HCT116 (cell line): ENCODE measurements around the gene LCNL1. TPM values are rescaled to one million over a fixed set of nuclear protein-coding genes. Genes with fewer than 3 reads are reported as not detected.

Experiments
- ATAC-seq: fragments of 200-7000 bp; cut with Tn5 transposase; 2 replicates; pipeline ENCODE4 v1.9.1; 2020; ENCODE audit warnings: mild to moderate bottlenecking, moderate library complexity
- BruUV-seq: library from RNA; stranded (reverse); fragments of 400-500 nt; replicated peaks from 2 replicates; lab custom pipeline; 2021; lab: Mats Ljungman, UMichigan
- CTCF ChIA-PET: fragments of 300-600 bp; sonication (Branson Sonifier 250); formaldehyde crosslinking; loops from one replicate; lab custom pipeline; 2021; ENCODE audit warnings: antibody characterized with exemption; lab: Charles Lee
- POLR2A ChIA-PET: fragments of 300-600, 350-600 bp; sonication (Branson Sonifier 250); formaldehyde crosslinking; loops from one replicate; lab custom pipeline; 2021; ENCODE audit warnings: antibody characterized with exemption; lab: Charles Lee
- RAD21 ChIA-PET, 2 experiments: fragments of 300-600 bp; sonication (Branson Sonifier 250); formaldehyde crosslinking; loops; one replicate each; lab custom pipeline; 2023; ENCODE audit warnings: low total read pairs in 2 of 2; ENCODE audit not compliant: uncharacterized antibody in 2 of 2, unreplicated experiment in 2 of 2, low non-redundant PET in 1 of 2; lab: Charles Lee
- DNase-seq: peaks from one replicate; pipeline ENCODE4 v3.0.0-alpha.2; 2010; ENCODE audit warnings: low read depth, low spot score
- H2AFZ ChIP-seq: fragments of 200-600 bp; shearing (Covaris generic), sonication (generic); 2 replicates; pipeline ENCODE4 v1.6.1; 2017; ENCODE audit warnings: low read depth, mixed run types, mixed read lengths, antibody characterized with exemption, low read length; ENCODE audit not compliant: poor library complexity, severe bottlenecking
- H3K27ac ChIP-seq: 2 replicates; pipeline ENCODE4 v1.5.1; 2012; ENCODE audit warnings: low read depth, low read length
- H3K27me3 ChIP-seq: fragments of 200-600 bp; sonication (generic); 2 replicates; pipeline ENCODE4 v1.6.1; 2016; ENCODE audit warnings: mixed run types, low read length, mixed read lengths; ENCODE audit not compliant: insufficient read depth
- H3K36me3 ChIP-seq, 2 experiments: fragments of 200-500 bp in 1 of 2; fragments of 200-600 bp in 1 of 2; sonication (Bioruptor generic) in 1 of 2; sonication (generic) in 1 of 2; 2 replicates each; pipeline versions ENCODE4 v1.5.1 to v1.6.1; 2014 to 2016; ENCODE audit warnings: low read length in 2 of 2, inconsistent platforms in 1 of 2, mixed read lengths in 1 of 2, mixed run types in 1 of 2; ENCODE audit not compliant: insufficient read depth in 2 of 2, control insufficient read depth in 1 of 2
- H3K4me1 ChIP-seq, 2 experiments: fragments of 200-600 bp in 1 of 2; sonication (generic) in 1 of 2; 2 replicates each; pipeline versions ENCODE4 v1.5.1 to v1.6.1; 2012 to 2017; ENCODE audit warnings: low read length in 2 of 2, inconsistent platforms in 1 of 2, mild to moderate bottlenecking in 1 of 2, mixed read lengths in 1 of 2, mixed run types in 1 of 2, moderate library complexity in 1 of 2; ENCODE audit not compliant: insufficient read depth in 2 of 2, control insufficient read depth in 1 of 2
- H3K4me2 ChIP-seq: fragments of 200-600 bp; sonication (generic); 2 replicates; pipeline ENCODE4 v1.6.1; 2017; ENCODE audit warnings: mixed run types, low read length, mixed read lengths
- H3K4me3 ChIP-seq, 2 experiments: fragments of 200-600 bp in 1 of 2; sonication (generic) in 1 of 2; replicated peaks in 1 of 2; 2 replicates each; pipeline ENCODE4 v1.5.1; 2011 to 2016; ENCODE audit warnings: low read length in 2 of 2, control low read depth in 1 of 2, low read depth in 1 of 2, mild to moderate bottlenecking in 1 of 2, mixed read lengths in 1 of 2, mixed run types in 1 of 2
- H3K79me2 ChIP-seq: fragments of 200-600 bp; sonication (generic); 2 replicates; pipeline ENCODE4 v1.6.1; 2017; ENCODE audit warnings: mild to moderate bottlenecking, mixed run types, low read length, moderate library complexity, mixed read lengths; ENCODE audit not compliant: insufficient read depth
- H3K9ac ChIP-seq: fragments of 200-600 bp; sonication (generic); 2 replicates; pipeline ENCODE4 v1.6.1; 2016; ENCODE audit warnings: low read length, mixed read lengths
- H3K9me2 ChIP-seq: fragments of 200-600 bp; sonication (generic), shearing (Covaris generic); 2 replicates; pipeline ENCODE4 v1.6.1; 2017; ENCODE audit warnings: mixed run types, mild to moderate bottlenecking, moderate library complexity; ENCODE audit not compliant: insufficient read depth
- H3K9me3 ChIP-seq, 2 experiments: fragments of 200-500 bp in 1 of 2; fragments of 200-600 bp in 1 of 2; sonication (Bioruptor generic) in 1 of 2; sonication (generic) in 1 of 2; 2 replicates each; pipeline ENCODE4 v1.6.1; 2014 to 2017; ENCODE audit warnings: low read length in 2 of 2, mixed read lengths in 2 of 2, inconsistent platforms in 1 of 2, low read depth in 1 of 2, mild to moderate bottlenecking in 1 of 2, mixed run types in 1 of 2, moderate library complexity in 1 of 2; ENCODE audit not compliant: control insufficient read depth in 1 of 2, insufficient read depth in 1 of 2
- H4K20me1 ChIP-seq: fragments of 200-600 bp; sonication (generic), shearing (Covaris generic); 2 replicates; pipeline ENCODE4 v1.6.1; 2017; ENCODE audit warnings: mixed run types, mild to moderate bottlenecking, moderate library complexity; ENCODE audit not compliant: insufficient read depth
- CEBPB ChIP-seq: IDR thresholded peaks from 2 replicates; pipeline ENCODE4 v1.6.1; 2012; ENCODE audit warnings: low read depth
- EGR1 ChIP-seq: IDR thresholded peaks from 2 replicates; pipeline ENCODE4 v1.6.1; 2012; ENCODE audit warnings: low read depth
- EZH2 ChIP-seq: fragments of 200-600 bp; sonication (generic); IDR thresholded peaks from 2 replicates; pipeline ENCODE4 v1.6.1; 2017; ENCODE audit warnings: antibody characterized with exemption, mixed run types
- EZH2phosphoT487 ChIP-seq: fragments of 200-600 bp; IDR thresholded peaks from 2 replicates; pipeline ENCODE4 v1.6.1; 2018; ENCODE audit warnings: antibody characterized with exemption, borderline replicate concordance
- JUND ChIP-seq: IDR thresholded peaks from 2 replicates; pipeline ENCODE4 v1.6.1; 2012
- POLR2A ChIP-seq: IDR thresholded peaks from 2 replicates; pipeline ENCODE4 v1.7.0; 2011; ENCODE audit warnings: borderline replicate concordance; ENCODE audit not compliant: insufficient read depth, insufficient read length; ENCODE audit errors: extremely low read depth
- POLR2AphosphoS5 ChIP-seq: IDR thresholded peaks from 2 replicates; pipeline ENCODE4 v1.6.1; 2011; ENCODE audit warnings: mild to moderate bottlenecking, low read depth, low read length, moderate library complexity
- RAD21 ChIP-seq: IDR thresholded peaks from 2 replicates; pipeline ENCODE4 v1.6.1; 2012; ENCODE audit warnings: low read depth, mild to moderate bottlenecking
- REST ChIP-seq: IDR thresholded peaks from 2 replicates; pipeline ENCODE4 v1.6.1; 2012; ENCODE audit warnings: low read depth
- SIN3A ChIP-seq: IDR thresholded peaks from 2 replicates; pipeline ENCODE4 v1.6.1; 2012; ENCODE audit warnings: low read depth
- TCF7L2 ChIP-seq: IDR thresholded peaks from 2 replicates; pipeline ENCODE4 v1.7.0; 2011; ENCODE audit warnings: borderline replicate concordance, inconsistent platforms; ENCODE audit not compliant: insufficient read depth, insufficient read length; ENCODE audit errors: extremely low read depth
- YY1 ChIP-seq: IDR thresholded peaks from 2 replicates; pipeline ENCODE4 v1.6.1; 2011; ENCODE audit warnings: low read length, low read depth, moderate library complexity, mild to moderate bottlenecking; ENCODE audit not compliant: insufficient replicate concordance; ENCODE audit errors: extremely low read depth
- ZFX ChIP-seq: fragments of 450-650 bp; IDR thresholded peaks from 2 replicates; pipeline ENCODE4 v1.6.1; 2017
- intact Hi-C: fragments of 100-400 bp; cut with micrococcal nuclease; formaldehyde crosslinking; loops from 2 replicates; pipeline ENCODE4 v1.10.0; 2022
- total RNA-seq: library from RNA; stranded (reverse); gene quantifications from one replicate; pipeline ENCODE4 v1.2.1, GENCODE V29; 2021; ENCODE audit not compliant: unreplicated experiment
- TF ChIP-seq, protein P1 (sequence below): IDR thresholded peaks from 2 replicates; pipeline ENCODE4 v1.6.1; 2012
- TF ChIP-seq, protein P2 (sequence below): IDR thresholded peaks from 2 replicates; pipeline ENCODE4 v1.6.1; 2011; ENCODE audit warnings: mild to moderate bottlenecking, low read length, moderate library complexity; ENCODE audit not compliant: insufficient replicate concordance; ENCODE audit errors: extremely low read depth

LCNL1 gene
- total RNA-seq, 1 experiment from 2014 or later, result 0.44 TPM

- no peak overlapping the region for H3K9ac ChIP-seq
- ChIA-PET RAD21 (no interaction called here), CTCF (no interaction called here), POLR2A (interaction anchor here (1.2 kb wide), 1 partner anchor 9 kb away, joined by 5 read pairs; no protein-coding TSS in a partner anchor)
- no peaks in the 10 kb centered on the region for H3K27me3 ChIP-seq
- H3K36me3 ChIP-seq, result no peaks in the 10 kb centered on the region
- DNase-seq, result no peak
- peaks cover 8 to 18% of the 10 kb centered on the region in 2 experiments for H3K4me1 ChIP-seq
- H3K9me3 ChIP-seq, result no peaks in the 10 kb centered on the region
- intact Hi-C loops, result no loop called here
- no peak overlapping the region for H3K4me3 ChIP-seq
- no peaks in the 10 kb centered on the region for H3K79me2 ChIP-seq
- H3K4me2 ChIP-seq, result no peak overlapping the region
- TF ChIP-seq SIN3A (no peak), EGR1 (no peak), JUND (no peak), EZH2phosphoT487 (no peak), YY1 (no peak), POLR2A (no peak), EZH2 (no peak)
- BruUV-seq, result no TSS peak
- no peak overlapping the region for H3K27ac ChIP-seq
- no peak overlapping the region for H2AFZ ChIP-seq
- no peak for ATAC-seq
- H3K9me2 ChIP-seq, result no peaks in the 10 kb centered on the region
- no peaks in the 10 kb centered on the region for H4K20me1 ChIP-seq
Observed at GRCh38 chr9:136969150-136969549, 13.6 kb upstream of the LCNL1 start.

- DNase-seq (no peak), ATAC-seq (no peak)
- Histone ChIP-seq H3K27ac (no peak overlapping the region), H3K36me3 (no peaks in the 10 kb centered on the region), H3K27me3 (no peaks in the 10 kb centered on the region), H4K20me1 (no peaks in the 10 kb centered on the region), H3K4me2 (no peak overlapping the region), H3K4me3 (no peak overlapping the region), H3K79me2 (no peaks in the 10 kb centered on the region), H3K9me2 (no peaks in the 10 kb centered on the region), H3K4me1 (peaks cover 2 to 16% of the 10 kb centered on the region in 2 experiments), H2AFZ (no peak overlapping the region), H3K9me3 (no peaks in the 10 kb centered on the region), H3K9ac (no peak overlapping the region)
- ChIA-PET RAD21 (no interaction called here), CTCF (no interaction called here), POLR2A (interaction anchor here (1.2 kb wide), 1 partner anchor 9 kb away, joined by 5 read pairs; no protein-coding TSS in a partner anchor)
- TF ChIP-seq TCF7L2, result no peak
- TF ChIP-seq, protein P1, sequence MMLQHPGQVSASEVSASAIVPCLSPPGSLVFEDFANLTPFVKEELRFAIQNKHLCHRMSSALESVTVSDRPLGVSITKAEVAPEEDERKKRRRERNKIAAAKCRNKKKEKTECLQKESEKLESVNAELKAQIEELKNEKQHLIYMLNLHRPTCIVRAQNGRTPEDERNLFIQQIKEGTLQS, result no peak
- TF ChIP-seq RAD21, result no peak
- no peak for TF ChIP-seq REST
- TF ChIP-seq, protein P2, sequence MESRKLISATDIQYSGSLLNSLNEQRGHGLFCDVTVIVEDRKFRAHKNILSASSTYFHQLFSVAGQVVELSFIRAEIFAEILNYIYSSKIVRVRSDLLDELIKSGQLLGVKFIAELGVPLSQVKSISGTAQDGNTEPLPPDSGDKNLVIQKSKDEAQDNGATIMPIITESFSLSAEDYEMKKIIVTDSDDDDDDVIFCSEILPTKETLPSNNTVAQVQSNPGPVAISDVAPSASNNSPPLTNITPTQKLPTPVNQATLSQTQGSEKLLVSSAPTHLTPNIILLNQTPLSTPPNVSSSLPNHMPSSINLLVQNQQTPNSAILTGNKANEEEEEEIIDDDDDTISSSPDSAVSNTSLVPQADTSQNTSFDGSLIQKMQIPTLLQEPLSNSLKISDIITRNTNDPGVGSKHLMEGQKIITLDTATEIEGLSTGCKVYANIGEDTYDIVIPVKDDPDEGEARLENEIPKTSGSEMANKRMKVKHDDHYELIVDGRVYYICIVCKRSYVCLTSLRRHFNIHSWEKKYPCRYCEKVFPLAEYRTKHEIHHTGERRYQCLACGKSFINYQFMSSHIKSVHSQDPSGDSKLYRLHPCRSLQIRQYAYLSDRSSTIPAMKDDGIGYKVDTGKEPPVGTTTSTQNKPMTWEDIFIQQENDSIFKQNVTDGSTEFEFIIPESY, result no peak
- TF ChIP-seq YY1, result no peak
- no peak for TF ChIP-seq ZFX
- no peak for TF ChIP-seq POLR2AphosphoS5
- TF ChIP-seq CEBPB, result no peak
- TF ChIP-seq EZH2, result no peak
- no TSS peak for BruUV-seq
- intact Hi-C loops, result no loop called here
Observed at GRCh38 chr9:136969774-136970173, 13.0 kb upstream of the LCNL1 start.
